NB4 (cell line): ENCODE data around the gene PDE11A.

ENCODE experiments used
- DNase-seq: peaks from one replicate; pipeline ENCODE4 v3.0.0; 2010; ENCODE audit warnings: low read depth
- H3K4me3 ChIP-seq: one replicate; pipeline ENCODE4 v1.5.1; 2011; ENCODE audit warnings: mild to moderate bottlenecking, low read depth, low read length, moderate library complexity
- MYC ChIP-seq: IDR thresholded peaks from 2 replicates; pipeline ENCODE4 v1.6.1; 2011; ENCODE audit warnings: low read depth, low read length
- POLR2A ChIP-seq: IDR thresholded peaks from 2 replicates; pipeline ENCODE4 v1.6.1; 2011; ENCODE audit warnings: mild to moderate bottlenecking; ENCODE audit not compliant: insufficient read length; ENCODE audit errors: extremely low read depth
- TF ChIP-seq, protein P1 (sequence below): IDR thresholded peaks from one replicate; pipeline ENCODE4 v1.5.1; 2012; ENCODE audit warnings: low read depth, low read length
- TF ChIP-seq, protein P2 (sequence below): IDR thresholded peaks from 2 replicates; pipeline ENCODE4 v1.6.1; 2011; ENCODE audit warnings: low read depth, low read length

The PDE11A gene

DNA sequence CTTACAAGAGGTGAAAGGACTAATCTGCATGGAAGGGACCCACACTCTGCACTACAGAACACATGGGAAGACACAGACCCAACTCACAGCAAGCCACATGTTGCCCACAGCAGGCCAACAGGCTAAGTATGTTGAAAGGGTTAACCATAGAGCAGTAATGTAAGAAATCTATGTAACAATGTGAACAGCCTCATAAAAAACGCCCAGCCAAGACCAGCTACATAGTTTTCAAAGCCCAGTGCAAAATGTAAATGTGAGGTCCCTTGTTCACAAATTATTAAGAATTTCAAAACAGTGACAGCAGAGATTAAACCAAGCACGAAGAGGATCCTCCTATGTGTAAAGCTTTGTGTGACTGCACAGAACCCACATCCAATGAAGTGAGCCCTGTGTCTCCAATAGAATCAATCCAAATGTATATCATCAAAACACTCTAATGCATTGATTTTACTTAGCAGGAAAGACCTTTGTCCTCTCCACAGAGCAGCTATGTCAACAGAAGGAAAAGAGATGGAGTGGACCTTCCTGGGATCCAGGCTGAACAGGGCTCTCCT lies 469.9 kb downstream of the PDE11A start:
- TF ChIP-seq, protein P1, sequence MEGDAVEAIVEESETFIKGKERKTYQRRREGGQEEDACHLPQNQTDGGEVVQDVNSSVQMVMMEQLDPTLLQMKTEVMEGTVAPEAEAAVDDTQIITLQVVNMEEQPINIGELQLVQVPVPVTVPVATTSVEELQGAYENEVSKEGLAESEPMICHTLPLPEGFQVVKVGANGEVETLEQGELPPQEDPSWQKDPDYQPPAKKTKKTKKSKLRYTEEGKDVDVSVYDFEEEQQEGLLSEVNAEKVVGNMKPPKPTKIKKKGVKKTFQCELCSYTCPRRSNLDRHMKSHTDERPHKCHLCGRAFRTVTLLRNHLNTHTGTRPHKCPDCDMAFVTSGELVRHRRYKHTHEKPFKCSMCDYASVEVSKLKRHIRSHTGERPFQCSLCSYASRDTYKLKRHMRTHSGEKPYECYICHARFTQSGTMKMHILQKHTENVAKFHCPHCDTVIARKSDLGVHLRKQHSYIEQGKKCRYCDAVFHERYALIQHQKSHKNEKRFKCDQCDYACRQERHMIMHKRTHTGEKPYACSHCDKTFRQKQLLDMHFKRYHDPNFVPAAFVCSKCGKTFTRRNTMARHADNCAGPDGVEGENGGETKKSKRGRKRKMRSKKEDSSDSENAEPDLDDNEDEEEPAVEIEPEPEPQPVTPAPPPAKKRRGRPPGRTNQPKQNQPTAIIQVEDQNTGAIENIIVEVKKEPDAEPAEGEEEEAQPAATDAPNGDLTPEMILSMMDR: no peak
- TF ChIP-seq MYC (no peak), POLR2A (no peak)
- TF ChIP-seq, protein P2, sequence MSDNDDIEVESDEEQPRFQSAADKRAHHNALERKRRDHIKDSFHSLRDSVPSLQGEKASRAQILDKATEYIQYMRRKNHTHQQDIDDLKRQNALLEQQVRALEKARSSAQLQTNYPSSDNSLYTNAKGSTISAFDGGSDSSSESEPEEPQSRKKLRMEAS: no peak
- no peak overlapping the region for H3K4me3 ChIP-seq
- DNase-seq: no peak

DNA sequence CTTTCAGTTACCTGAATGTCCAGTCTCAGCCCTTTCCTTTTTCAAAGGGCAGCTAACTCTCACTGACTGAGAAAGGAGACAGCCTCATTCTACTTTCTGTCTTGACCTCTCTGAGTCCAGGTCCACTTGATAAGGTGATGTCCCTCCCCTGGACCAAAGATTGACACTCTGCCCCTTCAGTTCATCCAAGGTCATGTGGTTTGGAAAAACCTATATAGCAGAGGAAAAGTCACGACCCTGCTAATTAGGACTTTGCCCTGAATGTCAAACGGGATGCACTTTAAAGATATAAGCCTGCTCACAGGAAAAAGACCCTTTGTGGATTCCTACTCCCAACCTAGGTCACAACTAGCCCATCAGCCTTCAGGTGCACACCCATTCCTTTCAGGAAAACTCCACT lies 471.7 kb downstream of the PDE11A start:
- no peak for DNase-seq
- no peak overlapping the region for H3K4me3 ChIP-seq
- no peak for TF ChIP-seq MYC
- TF ChIP-seq, protein P1: no peak
- TF ChIP-seq, protein P2: no peak
- no peak for TF ChIP-seq POLR2A

DNA sequence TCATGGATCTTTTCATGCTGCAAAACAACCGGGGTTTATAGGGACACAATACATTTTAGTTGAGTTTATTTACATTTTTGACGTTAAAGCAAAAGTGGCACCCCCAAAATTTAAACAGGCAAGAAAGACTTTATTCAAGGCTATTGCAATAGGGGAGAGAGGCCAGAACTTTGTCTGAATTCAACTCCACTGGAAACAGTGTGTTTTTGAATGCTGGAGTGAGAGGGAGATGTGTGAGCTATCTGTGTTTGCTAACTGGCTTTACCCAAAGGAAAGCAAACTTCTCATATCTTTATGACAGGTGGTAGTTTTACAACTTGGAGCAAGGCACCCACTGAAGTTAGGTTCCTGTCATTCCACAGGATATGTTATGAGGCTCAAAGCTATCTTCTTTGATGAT lies 472.6 kb downstream of the PDE11A start:
- TF ChIP-seq, protein P1: no peak
- TF ChIP-seq POLR2A (no peak), MYC (no peak)
- TF ChIP-seq, protein P2: no peak
- no peak overlapping the region for H3K4me3 ChIP-seq
- no peak for DNase-seq

DNA sequence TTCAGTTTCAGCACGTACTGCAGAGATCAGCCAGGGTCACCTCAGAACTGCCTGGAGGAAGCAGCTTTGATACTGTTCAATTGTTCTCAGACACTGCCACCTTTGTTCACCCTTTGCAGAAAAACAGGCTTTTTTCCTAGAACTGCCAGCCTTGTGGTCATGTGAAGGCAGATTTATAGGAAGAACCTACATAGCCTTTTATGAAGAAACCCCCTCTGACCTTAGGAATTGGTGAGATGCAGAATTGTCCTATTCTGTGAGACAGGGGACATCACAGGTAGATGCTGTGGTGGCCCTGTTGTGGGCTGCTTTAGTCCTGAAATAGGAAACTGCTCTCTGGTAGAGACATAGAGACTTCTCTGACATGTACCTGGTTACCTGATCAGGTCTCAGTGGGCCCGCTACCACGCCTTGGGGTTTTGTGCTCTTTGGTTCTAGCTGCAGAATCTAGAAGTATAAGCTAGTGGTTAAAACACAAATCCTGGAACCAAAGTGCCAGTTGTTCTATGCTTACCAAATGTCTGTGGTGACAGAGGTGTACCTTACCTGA lies 473.4 kb downstream of the PDE11A start:
- DNase-seq: no peak
- TF ChIP-seq, protein P1: no peak
- TF ChIP-seq, protein P2: no peak
- TF ChIP-seq POLR2A: no peak
- TF ChIP-seq MYC: no peak
- H3K4me3 ChIP-seq: no peak overlapping the region

DNA sequence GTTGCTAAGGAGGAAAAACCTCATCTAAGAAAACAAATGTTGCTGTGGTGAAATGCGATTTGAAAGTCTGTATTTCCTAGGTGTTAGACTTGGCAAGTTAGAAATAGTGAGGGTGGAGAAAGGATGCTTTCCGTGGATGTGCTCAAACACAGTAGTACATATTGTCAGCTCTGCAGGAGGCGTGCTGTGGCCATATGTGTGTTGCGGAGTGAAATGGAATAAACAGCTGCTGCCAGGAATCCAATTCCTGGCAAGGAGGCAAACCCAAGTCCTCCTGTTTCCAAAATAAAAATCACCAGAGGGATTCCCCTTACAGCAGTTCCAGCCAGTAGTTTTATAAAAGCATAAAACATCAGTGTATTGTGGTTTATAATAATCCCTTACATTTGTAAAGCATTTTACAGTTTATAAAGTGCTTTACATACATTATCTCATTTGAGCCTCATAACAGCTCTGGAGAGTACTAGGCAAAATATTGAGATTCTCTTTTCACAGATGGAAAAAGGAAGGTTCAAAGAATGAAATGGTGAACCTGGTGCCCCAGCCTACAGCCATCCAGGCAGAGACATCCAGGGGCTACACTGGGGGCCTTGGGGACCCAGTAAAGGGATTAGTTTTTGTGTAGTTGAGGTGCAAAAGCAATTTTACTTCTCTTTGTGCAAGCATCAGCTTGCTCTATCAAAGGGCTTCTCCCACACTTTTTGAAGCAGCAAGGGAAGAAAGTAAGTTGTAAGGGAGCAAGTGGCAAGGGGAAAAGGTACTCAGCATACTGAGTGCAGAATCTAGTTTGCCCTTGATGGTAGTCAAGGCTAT lies 474.0 kb downstream of the PDE11A start:
- DNase-seq: no peak
- TF ChIP-seq MYC: no peak

DNA sequence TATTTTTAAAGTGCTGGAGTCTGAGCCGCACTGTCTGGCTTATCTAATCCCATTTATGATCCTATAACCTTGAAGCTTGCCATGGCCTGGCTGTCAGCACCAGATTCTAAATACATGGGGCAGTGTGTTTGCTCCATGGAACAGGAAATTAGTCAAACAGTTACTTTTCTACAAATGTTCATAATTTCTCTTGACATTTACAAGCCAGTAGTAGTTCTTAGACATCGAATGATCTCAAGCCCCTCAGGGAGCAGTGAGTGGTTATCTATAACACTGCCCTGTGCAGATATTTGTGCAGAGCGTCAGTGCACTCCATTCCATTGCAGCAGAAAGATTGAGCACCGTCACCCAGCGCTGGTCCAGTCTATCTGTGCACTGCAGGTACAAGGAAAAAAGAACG lies 474.8 kb downstream of the PDE11A start:
- TF ChIP-seq POLR2A (no peak), MYC (no peak)
- TF ChIP-seq, protein P1: no peak
- TF ChIP-seq, protein P2: no peak
- H3K4me3 ChIP-seq: no peak overlapping the region
- DNase-seq: no peak

More for the DNA sequence above, 474.0 kb downstream of the PDE11A start:
- no peak overlapping the region for H3K4me3 ChIP-seq
